GM12892 (cell line): Measurements from ENCODE around the gene SLC8A1.

Experiments
- POLR2A ChIP-seq: IDR thresholded peaks from 2 replicates; pipeline ENCODE4 v1.6.1; 2011; ENCODE audit warnings: low read depth, low read length, control low read depth
- POLR2AphosphoS5 ChIP-seq: IDR thresholded peaks from 2 replicates; pipeline ENCODE4 v1.6.1; 2011; ENCODE audit warnings: low read depth, low read length, control low read depth
- TAF1 ChIP-seq: IDR thresholded peaks from 2 replicates; pipeline ENCODE4 v1.6.1; 2011; ENCODE audit warnings: low read depth, mild to moderate bottlenecking, control low read depth, low read length, borderline replicate concordance

GRCh38 chr2:40403233-40403836 is 48.6 kb downstream of the SLC8A1 start:
- no peak for TF ChIP-seq POLR2A
- no peak for TF ChIP-seq TAF1
- TF ChIP-seq POLR2AphosphoS5 = no peak
